ENCODE measurements around the gene COL16A1.

DNA sequence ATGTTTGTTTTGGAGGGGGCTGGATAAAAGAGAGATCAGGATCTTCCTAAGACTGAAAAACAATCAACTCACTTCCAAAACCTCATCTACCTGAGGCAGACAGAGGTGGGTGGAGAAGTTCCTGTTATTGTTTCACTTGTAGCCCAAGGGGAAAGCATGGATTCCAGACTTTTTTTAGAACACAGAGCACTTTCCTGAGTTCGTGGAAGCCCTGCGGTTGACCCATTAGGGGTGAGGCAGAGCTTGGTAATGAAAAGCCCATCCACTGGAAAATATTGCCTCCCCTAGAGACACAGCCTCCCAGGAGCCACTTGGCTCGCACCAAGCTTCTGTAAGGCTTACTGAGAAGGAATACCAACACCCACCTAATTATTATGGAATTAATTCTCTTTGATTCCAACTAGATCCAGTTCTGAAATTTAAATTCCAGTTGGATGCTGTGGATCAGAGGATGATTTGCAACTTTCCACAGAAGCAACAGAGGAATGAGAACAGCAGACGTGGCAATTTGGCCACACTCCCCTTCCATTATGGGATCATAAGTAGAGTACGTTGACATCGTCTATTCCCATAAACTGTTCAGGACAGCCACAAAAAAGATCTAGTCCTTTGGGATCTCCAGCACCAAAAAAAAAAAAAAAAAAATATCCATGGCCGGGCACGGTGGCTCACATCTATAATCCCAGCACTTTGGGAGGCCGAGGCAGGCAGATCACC is 55.0 kb downstream of the COL16A1 start:
- TF ChIP-seq, protein P1, sequence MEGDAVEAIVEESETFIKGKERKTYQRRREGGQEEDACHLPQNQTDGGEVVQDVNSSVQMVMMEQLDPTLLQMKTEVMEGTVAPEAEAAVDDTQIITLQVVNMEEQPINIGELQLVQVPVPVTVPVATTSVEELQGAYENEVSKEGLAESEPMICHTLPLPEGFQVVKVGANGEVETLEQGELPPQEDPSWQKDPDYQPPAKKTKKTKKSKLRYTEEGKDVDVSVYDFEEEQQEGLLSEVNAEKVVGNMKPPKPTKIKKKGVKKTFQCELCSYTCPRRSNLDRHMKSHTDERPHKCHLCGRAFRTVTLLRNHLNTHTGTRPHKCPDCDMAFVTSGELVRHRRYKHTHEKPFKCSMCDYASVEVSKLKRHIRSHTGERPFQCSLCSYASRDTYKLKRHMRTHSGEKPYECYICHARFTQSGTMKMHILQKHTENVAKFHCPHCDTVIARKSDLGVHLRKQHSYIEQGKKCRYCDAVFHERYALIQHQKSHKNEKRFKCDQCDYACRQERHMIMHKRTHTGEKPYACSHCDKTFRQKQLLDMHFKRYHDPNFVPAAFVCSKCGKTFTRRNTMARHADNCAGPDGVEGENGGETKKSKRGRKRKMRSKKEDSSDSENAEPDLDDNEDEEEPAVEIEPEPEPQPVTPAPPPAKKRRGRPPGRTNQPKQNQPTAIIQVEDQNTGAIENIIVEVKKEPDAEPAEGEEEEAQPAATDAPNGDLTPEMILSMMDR (conservative IDR thresholded peaks at IDR 0.05; ENCODE audit: low read length): no peak
- no peak for TF ChIP-seq EZH2phosphoT487 (IDR thresholded peaks at IDR 0.05; ENCODE audit: borderline replicate concordance)

All from Loucy (cell line).